Gastrocnemius medialis (tissue), 4 donors: ENCODE data around the gene ASCL1. TPM values are rescaled to one million over a fixed set of nuclear protein-coding genes. Genes with fewer than 3 reads are reported as not detected.

Experiments
- ATAC-seq, 2 donors: fragments of 150-250 bp; one replicate each; pipeline ENCODE4 v1.9.1; 2016
- DNase-seq, 2 donors: peaks; one replicate each; pipeline ENCODE4 v3.0.0-alpha.2; 2019
- H3K27ac ChIP-seq, 4 donors: fragments of 200-600 bp; sonication (generic); 1 replicate in 1 of 4; 2 replicates in 3 of 4; pipeline ENCODE4 v1.5.1; 2016 to 2018; ENCODE audit warnings: mild to moderate bottlenecking in 2 of 4, moderate library complexity in 1 of 4
- H3K27me3 ChIP-seq, 3 donors: fragments of 200-600 bp; sonication (generic) in 2 of 3; 1 replicate in 1 of 3; 2 replicates in 2 of 3; pipeline versions ENCODE4 v1.5.1 to v1.6.0; 2016 to 2019; ENCODE audit warnings: mild to moderate bottlenecking in 1 of 3, moderate library complexity in 1 of 3
- H3K36me3 ChIP-seq, 2 donors: fragments of 200-600 bp; sonication (generic) in 1 of 2; one replicate each; pipeline ENCODE4 v1.5.1; 2017 to 2018
- H3K4me1 ChIP-seq, 2 donors: fragments of 200-600 bp; sonication (generic) in 1 of 2; one replicate each; pipeline ENCODE4 v1.5.1; 2016 to 2017; ENCODE audit warnings: mild to moderate bottlenecking in 2 of 2
- H3K4me3 ChIP-seq, 4 donors: fragments of 200-600 bp; sonication (generic) in 3 of 4; 1 replicate in 1 of 4; 2 replicates in 3 of 4; pipeline ENCODE4 v1.5.1; 2016 to 2019; ENCODE audit warnings: mild to moderate bottlenecking in 2 of 4
- H3K9me3 ChIP-seq, 3 donors: fragments of 200-600 bp; sonication (generic) in 2 of 3; 1 replicate in 1 of 3; 2 replicates in 2 of 3; pipeline ENCODE4 v1.5.1; 2016 to 2019
- CTCF ChIP-seq, 5 experiments: fragments of 450-650 bp in 3 of 5; fragments of 200-600 bp in 2 of 5; sonication (generic) in 2 of 5; IDR thresholded peaks in 4 of 5; conservative IDR thresholded peaks in 1 of 5; 1 replicate in 4 of 5; 2 replicates in 1 of 5; pipeline ENCODE4 v1.5.1; 2016 to 2019; ENCODE audit warnings: antibody characterized with exemption in 5 of 5, mild to moderate bottlenecking in 3 of 5, moderate library complexity in 3 of 5
- POLR2A ChIP-seq, 2 donors: fragments of 450-650 bp; IDR thresholded peaks; one replicate each; pipeline ENCODE4 v1.6.1; 2017; ENCODE audit warnings: antibody characterized with exemption in 2 of 2, mild to moderate bottlenecking in 2 of 2, moderate library complexity in 2 of 2
- in situ Hi-C, 4 donors: fragments of 200-750 bp; cut with MboI; loops; one replicate each; pipeline versions ENCODE4 v1.15.0 to v1.8.0; 2017; ENCODE audit warnings: low sequenced_read_pairs in 4 of 4
- intact Hi-C: fragments of 100-400 bp; cut with DNase I; formaldehyde crosslinking; loops from one replicate; pipeline ENCODE4 v1.15.1; 2023; ENCODE audit warnings: low total_unique reads
- total RNA-seq, 4 donors: library from RNA; depleted of rRNA; stranded (reverse); fragments of >200 nt; gene quantifications; one replicate each; pipeline versions ENCODE4 v1.1.0 to v1.2.3, GENCODE V29; 2016

Gene ASCL1
- total RNA-seq, 4 donors from 2014 or later, result 0.20 TPM; not detected in 3

- intact Hi-C loops, result no loop called here
- peaks cover 76 to 88% (median 77%) of the 10 kb centered on the region in 3 donors for H3K27me3 ChIP-seq
- H3K4me3 ChIP-seq, result peak overlapping the region in 1 of 4 donors; percentile 28
- TF ChIP-seq POLR2A (IDR thresholded peaks at IDR 0.05) (no peak), CTCF (IDR thresholded peaks at IDR 0.05 in 4 of 5, conservative IDR thresholded peaks at IDR 0.05 in 1 of 5) (no peak)
- H3K4me1 ChIP-seq, result peaks cover 0 to 11% of the 10 kb centered on the region in 2 donors
- DNase-seq (no peak), ATAC-seq (no peak)
- in situ Hi-C loops, result no loop called here
- H3K27ac ChIP-seq, result no peak overlapping the region
- H3K36me3 ChIP-seq, result no peaks in the 10 kb centered on the region
- H3K9me3 ChIP-seq, result no peaks in the 10 kb centered on the region
Measured at GRCh38 chr12:102962532-102962931, 5.1 kb downstream of the ASCL1 start.

GRCh38 chr12:102962986-102963385 is 5.5 kb downstream of the ASCL1 start:
- no peak for DNase-seq
- H3K27ac ChIP-seq, result no peak overlapping the region
- no peaks in the 10 kb centered on the region for H3K9me3 ChIP-seq
- no peak for TF ChIP-seq CTCF (IDR thresholded peaks at IDR 0.05 in 4 of 5, conservative IDR thresholded peaks at IDR 0.05 in 1 of 5)
- TF ChIP-seq POLR2A (IDR thresholded peaks at IDR 0.05), result no peak
- in situ Hi-C loops (no loop called here), intact Hi-C loops (no loop called here)
- peaks cover 73 to 84% (median 73%) of the 10 kb centered on the region in 3 donors for H3K27me3 ChIP-seq
- H3K4me1 ChIP-seq, result peaks cover 0 to 6% of the 10 kb centered on the region in 2 donors
- H3K4me3 ChIP-seq, result no peak overlapping the region
- ATAC-seq, result no peak
- no peaks in the 10 kb centered on the region for H3K36me3 ChIP-seq

- Histone ChIP-seq H3K27me3 (peaks cover 67 to 83% (median 68%) of the 10 kb centered on the region in 3 donors), H3K9me3 (no peaks in the 10 kb centered on the region), H3K36me3 (no peaks in the 10 kb centered on the region), H3K4me1 (peaks cover 0 to 2% of the 10 kb centered on the region in 2 donors), H3K4me3 (no peak overlapping the region), H3K27ac (no peak overlapping the region)
- intact Hi-C loops (no loop called here), in situ Hi-C loops (no loop called here)
- ATAC-seq (no peak), DNase-seq (no peak)
- no peak for TF ChIP-seq CTCF (IDR thresholded peaks at IDR 0.05 in 4 of 5, conservative IDR thresholded peaks at IDR 0.05 in 1 of 5)
- no peak for TF ChIP-seq POLR2A (IDR thresholded peaks at IDR 0.05)
Measured at GRCh38 chr12:102963796-102964195, 6.3 kb downstream of the ASCL1 start.

- no peaks in the 10 kb centered on the region for H3K36me3 ChIP-seq
- intact Hi-C loops, result no loop called here
- peaks cover 56 to 73% (median 58%) of the 10 kb centered on the region in 3 donors for H3K27me3 ChIP-seq
- ATAC-seq (no peak), DNase-seq (no peak)
- no peak overlapping the region for H3K4me3 ChIP-seq
- H3K4me1 ChIP-seq, result no peaks in the 10 kb centered on the region
- in situ Hi-C loops, result no loop called here
- no peak overlapping the region for H3K27ac ChIP-seq
- H3K9me3 ChIP-seq, result no peaks in the 10 kb centered on the region
- TF ChIP-seq POLR2A (IDR thresholded peaks at IDR 0.05), result no peak
Measured at GRCh38 chr12:102964872-102965271, 7.4 kb downstream of the ASCL1 start.

- ATAC-seq, result no peak
- intact Hi-C loops (no loop called here), in situ Hi-C loops (no loop called here)
- Histone ChIP-seq H3K4me3 (no peak overlapping the region), H3K4me1 (no peaks in the 10 kb centered on the region), H3K27me3 (peaks cover 50 to 66% (median 51%) of the 10 kb centered on the region in 3 donors), H3K9me3 (no peaks in the 10 kb centered on the region), H3K36me3 (no peaks in the 10 kb centered on the region), H3K27ac (no peak overlapping the region)
- DNase-seq, result no peak
- TF ChIP-seq CTCF (IDR thresholded peaks at IDR 0.05 in 4 of 5, conservative IDR thresholded peaks at IDR 0.05 in 1 of 5) (no peak), POLR2A (IDR thresholded peaks at IDR 0.05) (no peak)
Measured at GRCh38 chr12:102965281-102966155, 8.0 kb downstream of the ASCL1 start.
